ENCODE results near the gene CDC7.

DNA sequence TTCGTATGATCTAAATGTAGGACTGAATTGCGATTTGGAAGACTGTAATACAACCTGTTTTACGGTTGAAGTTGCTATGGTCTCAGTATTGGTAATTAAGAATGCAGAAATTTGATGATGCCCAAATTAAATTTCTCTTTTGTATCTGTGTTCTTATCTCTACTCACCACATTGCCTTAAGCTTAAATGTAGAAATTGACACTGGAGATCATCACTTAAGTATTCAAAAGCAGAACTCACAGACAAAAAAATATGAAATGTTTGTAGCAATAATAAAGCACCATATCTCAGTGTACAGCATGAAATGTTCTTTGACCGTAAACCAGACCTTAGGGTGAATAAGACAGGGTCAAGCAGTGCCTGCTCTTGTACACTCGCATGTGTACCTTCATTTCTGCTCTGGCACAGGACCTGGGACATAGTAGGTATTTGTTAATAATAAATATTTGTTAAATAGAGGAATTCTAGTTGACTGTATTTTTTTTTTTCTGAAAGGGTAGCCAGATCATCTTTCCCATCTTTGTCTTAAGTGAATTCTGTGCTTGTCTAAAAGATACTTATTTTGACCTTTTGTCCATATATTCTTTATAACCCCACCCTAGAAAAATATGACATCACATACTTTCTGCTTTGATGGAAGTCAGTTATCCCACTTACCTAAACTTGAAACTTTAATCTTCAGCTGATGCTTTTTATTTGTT, 1.5 kb downstream of the CDC7 start:
- TF ChIP-seq, protein P1, sequence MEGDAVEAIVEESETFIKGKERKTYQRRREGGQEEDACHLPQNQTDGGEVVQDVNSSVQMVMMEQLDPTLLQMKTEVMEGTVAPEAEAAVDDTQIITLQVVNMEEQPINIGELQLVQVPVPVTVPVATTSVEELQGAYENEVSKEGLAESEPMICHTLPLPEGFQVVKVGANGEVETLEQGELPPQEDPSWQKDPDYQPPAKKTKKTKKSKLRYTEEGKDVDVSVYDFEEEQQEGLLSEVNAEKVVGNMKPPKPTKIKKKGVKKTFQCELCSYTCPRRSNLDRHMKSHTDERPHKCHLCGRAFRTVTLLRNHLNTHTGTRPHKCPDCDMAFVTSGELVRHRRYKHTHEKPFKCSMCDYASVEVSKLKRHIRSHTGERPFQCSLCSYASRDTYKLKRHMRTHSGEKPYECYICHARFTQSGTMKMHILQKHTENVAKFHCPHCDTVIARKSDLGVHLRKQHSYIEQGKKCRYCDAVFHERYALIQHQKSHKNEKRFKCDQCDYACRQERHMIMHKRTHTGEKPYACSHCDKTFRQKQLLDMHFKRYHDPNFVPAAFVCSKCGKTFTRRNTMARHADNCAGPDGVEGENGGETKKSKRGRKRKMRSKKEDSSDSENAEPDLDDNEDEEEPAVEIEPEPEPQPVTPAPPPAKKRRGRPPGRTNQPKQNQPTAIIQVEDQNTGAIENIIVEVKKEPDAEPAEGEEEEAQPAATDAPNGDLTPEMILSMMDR (conservative IDR thresholded peaks at IDR 0.05): no peak
- no peak for TF ChIP-seq ZFX (IDR thresholded peaks at IDR 0.05)
